ENCODE measurements around the gene NSD1.

DNA sequence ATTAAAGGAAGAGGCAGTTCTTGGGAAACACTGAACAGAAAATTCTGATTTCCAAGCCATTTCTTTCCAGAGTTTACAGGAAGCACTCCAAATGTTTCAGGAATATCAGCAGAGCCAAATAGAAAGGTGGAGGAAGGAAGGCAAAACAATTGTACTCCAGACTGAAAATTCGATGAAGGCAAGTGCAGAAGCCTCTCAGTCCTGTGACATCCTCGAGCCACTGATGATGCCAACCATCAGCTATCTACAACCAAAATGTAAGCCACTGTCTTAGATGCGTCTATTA lies 215.7 kb downstream of the NSD1 start:
- TF ChIP-seq, protein P1, sequence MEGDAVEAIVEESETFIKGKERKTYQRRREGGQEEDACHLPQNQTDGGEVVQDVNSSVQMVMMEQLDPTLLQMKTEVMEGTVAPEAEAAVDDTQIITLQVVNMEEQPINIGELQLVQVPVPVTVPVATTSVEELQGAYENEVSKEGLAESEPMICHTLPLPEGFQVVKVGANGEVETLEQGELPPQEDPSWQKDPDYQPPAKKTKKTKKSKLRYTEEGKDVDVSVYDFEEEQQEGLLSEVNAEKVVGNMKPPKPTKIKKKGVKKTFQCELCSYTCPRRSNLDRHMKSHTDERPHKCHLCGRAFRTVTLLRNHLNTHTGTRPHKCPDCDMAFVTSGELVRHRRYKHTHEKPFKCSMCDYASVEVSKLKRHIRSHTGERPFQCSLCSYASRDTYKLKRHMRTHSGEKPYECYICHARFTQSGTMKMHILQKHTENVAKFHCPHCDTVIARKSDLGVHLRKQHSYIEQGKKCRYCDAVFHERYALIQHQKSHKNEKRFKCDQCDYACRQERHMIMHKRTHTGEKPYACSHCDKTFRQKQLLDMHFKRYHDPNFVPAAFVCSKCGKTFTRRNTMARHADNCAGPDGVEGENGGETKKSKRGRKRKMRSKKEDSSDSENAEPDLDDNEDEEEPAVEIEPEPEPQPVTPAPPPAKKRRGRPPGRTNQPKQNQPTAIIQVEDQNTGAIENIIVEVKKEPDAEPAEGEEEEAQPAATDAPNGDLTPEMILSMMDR (IDR thresholded peaks at IDR 0.05; ENCODE audit: insufficient read depth, low read length), result no peak
- TF ChIP-seq POLR2AphosphoS5 (IDR thresholded peaks at IDR 0.05; ENCODE audit: low read depth), result no peak
- TF ChIP-seq, protein P2, sequence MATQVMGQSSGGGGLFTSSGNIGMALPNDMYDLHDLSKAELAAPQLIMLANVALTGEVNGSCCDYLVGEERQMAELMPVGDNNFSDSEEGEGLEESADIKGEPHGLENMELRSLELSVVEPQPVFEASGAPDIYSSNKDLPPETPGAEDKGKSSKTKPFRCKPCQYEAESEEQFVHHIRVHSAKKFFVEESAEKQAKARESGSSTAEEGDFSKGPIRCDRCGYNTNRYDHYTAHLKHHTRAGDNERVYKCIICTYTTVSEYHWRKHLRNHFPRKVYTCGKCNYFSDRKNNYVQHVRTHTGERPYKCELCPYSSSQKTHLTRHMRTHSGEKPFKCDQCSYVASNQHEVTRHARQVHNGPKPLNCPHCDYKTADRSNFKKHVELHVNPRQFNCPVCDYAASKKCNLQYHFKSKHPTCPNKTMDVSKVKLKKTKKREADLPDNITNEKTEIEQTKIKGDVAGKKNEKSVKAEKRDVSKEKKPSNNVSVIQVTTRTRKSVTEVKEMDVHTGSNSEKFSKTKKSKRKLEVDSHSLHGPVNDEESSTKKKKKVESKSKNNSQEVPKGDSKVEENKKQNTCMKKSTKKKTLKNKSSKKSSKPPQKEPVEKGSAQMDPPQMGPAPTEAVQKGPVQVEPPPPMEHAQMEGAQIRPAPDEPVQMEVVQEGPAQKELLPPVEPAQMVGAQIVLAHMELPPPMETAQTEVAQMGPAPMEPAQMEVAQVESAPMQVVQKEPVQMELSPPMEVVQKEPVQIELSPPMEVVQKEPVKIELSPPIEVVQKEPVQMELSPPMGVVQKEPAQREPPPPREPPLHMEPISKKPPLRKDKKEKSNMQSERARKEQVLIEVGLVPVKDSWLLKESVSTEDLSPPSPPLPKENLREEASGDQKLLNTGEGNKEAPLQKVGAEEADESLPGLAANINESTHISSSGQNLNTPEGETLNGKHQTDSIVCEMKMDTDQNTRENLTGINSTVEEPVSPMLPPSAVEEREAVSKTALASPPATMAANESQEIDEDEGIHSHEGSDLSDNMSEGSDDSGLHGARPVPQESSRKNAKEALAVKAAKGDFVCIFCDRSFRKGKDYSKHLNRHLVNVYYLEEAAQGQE (IDR thresholded peaks at IDR 0.05; ENCODE audit: insufficient replicate concordance, low read depth), result no peak
